K562 (cell line): ENCODE data around the gene GREB1.

Experiments
- CC2D1A ChIP-seq: fragments of 450-650 bp; IDR thresholded peaks from 2 replicates; pipeline ENCODE4 v1.6.1; 2017; ENCODE audit warnings: mild to moderate bottlenecking
- CEBPB ChIP-seq: fragments of 450-650 bp; IDR thresholded peaks from 2 replicates; pipeline ENCODE4 v1.6.1; 2016; ENCODE audit warnings: missing genetic modification characterization, missing compliant biosample characterization
- HDAC2 ChIP-seq: fragments of 450-650 bp; IDR thresholded peaks from 2 replicates; pipeline ENCODE4 v1.6.1; 2016; ENCODE audit warnings: mild to moderate bottlenecking
- POLR2A ChIP-seq: fragments of 450-650 bp; conservative IDR thresholded peaks from 2 replicates; pipeline ENCODE4 v1.6.1; 2016
- POLR2AphosphoS5 ChIP-seq: IDR thresholded peaks from 2 replicates; pipeline ENCODE4 v1.6.1; 2011; ENCODE audit warnings: mild to moderate bottlenecking, low read depth, low read length, moderate library complexity; ENCODE audit not compliant: control insufficient read depth, insufficient read depth
- RAD51 ChIP-seq: fragments of 450-650 bp; IDR thresholded peaks from 2 replicates; pipeline ENCODE4 v1.7.1; 2016; ENCODE audit warnings: low read depth, mild to moderate bottlenecking, borderline replicate concordance
- RBM15 ChIP-seq: fragments of 200-400 bp; formaldehyde crosslinking; IDR thresholded peaks from 2 replicates; pipeline ENCODE4 v1.6.1; 2018; ENCODE audit warnings: mild to moderate bottlenecking, low read length, moderate library complexity; ENCODE audit not compliant: insufficient read depth
- RCOR1 ChIP-seq, 2 experiments: IDR thresholded peaks; 2 replicates each; pipeline ENCODE4 v1.6.1; 2012; ENCODE audit warnings: low read depth in 2 of 2, low read length in 2 of 2, borderline replicate concordance in 1 of 2, improper control_type of control experiment in 1 of 2
- XRCC5 ChIP-seq: fragments of 200-400 bp; formaldehyde crosslinking; IDR thresholded peaks from 2 replicates; pipeline ENCODE4 v1.6.1; 2017; ENCODE audit warnings: low read depth, mild to moderate bottlenecking, low read length
- ZNF175 ChIP-seq: fragments of 200-800 bp; sonication (Bioruptor generic); IDR thresholded peaks from 2 replicates; pipeline ENCODE4 v1.6.1; 2016; ENCODE audit warnings: low read depth, mild to moderate bottlenecking, missing genetic modification characterization, missing compliant biosample characterization
- ZNF324 ChIP-seq: fragments of 250-450 bp; sonication (Bioruptor Pico); IDR thresholded peaks from 2 replicates; pipeline ENCODE4 v1.4.0; 2020; ENCODE audit warnings: mild to moderate bottlenecking
- TF ChIP-seq, protein P1 (sequence below), 2 experiments: fragments of 450-650 bp; formaldehyde crosslinking in 1 of 2; IDR thresholded peaks; 2 replicates each; pipeline versions ENCODE4 v1.4.0 to v1.6.1; 2014 to 2020; ENCODE audit warnings: mild to moderate bottlenecking in 2 of 2, borderline replicate concordance in 1 of 2, low read depth in 1 of 2
- TF ChIP-seq, protein P2 (sequence below), 3 experiments: IDR thresholded peaks in 2 of 3; conservative IDR thresholded peaks in 1 of 3; 2 replicates each; pipeline ENCODE4 v1.5.1; 2011 to 2012; ENCODE audit warnings: low read length in 3 of 3, mild to moderate bottlenecking in 3 of 3, control low read depth in 2 of 3, improper control_type of control experiment in 1 of 3, inconsistent platforms in 1 of 3, low read depth in 1 of 3, mixed read lengths in 1 of 3, moderate library complexity in 1 of 3; ENCODE audit not compliant: insufficient read depth in 2 of 3

DNA sequence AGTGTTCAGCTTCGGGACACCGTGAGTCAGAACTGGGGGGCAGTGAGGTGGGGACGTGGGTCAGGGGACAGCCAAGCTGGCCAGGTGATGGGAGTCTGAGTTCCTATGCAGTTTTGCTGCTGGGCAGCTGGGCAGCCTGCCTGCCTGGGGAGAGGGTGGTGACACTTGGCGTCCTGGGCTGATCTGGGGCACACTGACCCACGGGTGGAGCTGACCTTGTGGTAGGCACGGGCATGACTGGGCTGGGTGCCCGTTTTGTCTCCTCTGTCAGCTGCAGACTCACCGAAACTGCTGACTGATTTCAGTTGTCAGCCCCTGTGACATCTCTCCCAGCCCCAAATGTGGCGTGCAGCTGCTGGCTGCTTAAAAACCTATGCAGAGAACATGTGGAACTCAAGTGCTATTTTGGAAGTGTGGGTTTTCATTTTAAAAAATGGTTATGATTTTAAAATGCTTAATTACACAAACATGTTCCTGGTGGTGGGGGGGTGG is 35.3 kb upstream of the GREB1 start:
- TF ChIP-seq RCOR1 (IDR thresholded peaks at IDR 0.05; ENCODE audit: borderline replicate concordance in 1 of 2, low read depth in 2 of 2, low read length in 2 of 2) (no peak), RAD51 (no peak), CC2D1A (no peak), ZNF175 (CRISPR knock-in tag) (no peak), XRCC5 (no peak), POLR2A (no peak), CEBPB (no peak), POLR2AphosphoS5 (no peak), HDAC2 (no peak), RBM15 (no peak), ZNF324 (CRISPR knock-in tag) (no peak)
- TF ChIP-seq, protein P1, sequence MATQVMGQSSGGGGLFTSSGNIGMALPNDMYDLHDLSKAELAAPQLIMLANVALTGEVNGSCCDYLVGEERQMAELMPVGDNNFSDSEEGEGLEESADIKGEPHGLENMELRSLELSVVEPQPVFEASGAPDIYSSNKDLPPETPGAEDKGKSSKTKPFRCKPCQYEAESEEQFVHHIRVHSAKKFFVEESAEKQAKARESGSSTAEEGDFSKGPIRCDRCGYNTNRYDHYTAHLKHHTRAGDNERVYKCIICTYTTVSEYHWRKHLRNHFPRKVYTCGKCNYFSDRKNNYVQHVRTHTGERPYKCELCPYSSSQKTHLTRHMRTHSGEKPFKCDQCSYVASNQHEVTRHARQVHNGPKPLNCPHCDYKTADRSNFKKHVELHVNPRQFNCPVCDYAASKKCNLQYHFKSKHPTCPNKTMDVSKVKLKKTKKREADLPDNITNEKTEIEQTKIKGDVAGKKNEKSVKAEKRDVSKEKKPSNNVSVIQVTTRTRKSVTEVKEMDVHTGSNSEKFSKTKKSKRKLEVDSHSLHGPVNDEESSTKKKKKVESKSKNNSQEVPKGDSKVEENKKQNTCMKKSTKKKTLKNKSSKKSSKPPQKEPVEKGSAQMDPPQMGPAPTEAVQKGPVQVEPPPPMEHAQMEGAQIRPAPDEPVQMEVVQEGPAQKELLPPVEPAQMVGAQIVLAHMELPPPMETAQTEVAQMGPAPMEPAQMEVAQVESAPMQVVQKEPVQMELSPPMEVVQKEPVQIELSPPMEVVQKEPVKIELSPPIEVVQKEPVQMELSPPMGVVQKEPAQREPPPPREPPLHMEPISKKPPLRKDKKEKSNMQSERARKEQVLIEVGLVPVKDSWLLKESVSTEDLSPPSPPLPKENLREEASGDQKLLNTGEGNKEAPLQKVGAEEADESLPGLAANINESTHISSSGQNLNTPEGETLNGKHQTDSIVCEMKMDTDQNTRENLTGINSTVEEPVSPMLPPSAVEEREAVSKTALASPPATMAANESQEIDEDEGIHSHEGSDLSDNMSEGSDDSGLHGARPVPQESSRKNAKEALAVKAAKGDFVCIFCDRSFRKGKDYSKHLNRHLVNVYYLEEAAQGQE (IDR thresholded peaks at IDR 0.05; ENCODE audit: borderline replicate concordance) = no peak
- TF ChIP-seq, protein P1 (CRISPR knock-in tag; IDR thresholded peaks at IDR 0.05; ENCODE audit: low read depth) = no peak
- TF ChIP-seq, protein P2, sequence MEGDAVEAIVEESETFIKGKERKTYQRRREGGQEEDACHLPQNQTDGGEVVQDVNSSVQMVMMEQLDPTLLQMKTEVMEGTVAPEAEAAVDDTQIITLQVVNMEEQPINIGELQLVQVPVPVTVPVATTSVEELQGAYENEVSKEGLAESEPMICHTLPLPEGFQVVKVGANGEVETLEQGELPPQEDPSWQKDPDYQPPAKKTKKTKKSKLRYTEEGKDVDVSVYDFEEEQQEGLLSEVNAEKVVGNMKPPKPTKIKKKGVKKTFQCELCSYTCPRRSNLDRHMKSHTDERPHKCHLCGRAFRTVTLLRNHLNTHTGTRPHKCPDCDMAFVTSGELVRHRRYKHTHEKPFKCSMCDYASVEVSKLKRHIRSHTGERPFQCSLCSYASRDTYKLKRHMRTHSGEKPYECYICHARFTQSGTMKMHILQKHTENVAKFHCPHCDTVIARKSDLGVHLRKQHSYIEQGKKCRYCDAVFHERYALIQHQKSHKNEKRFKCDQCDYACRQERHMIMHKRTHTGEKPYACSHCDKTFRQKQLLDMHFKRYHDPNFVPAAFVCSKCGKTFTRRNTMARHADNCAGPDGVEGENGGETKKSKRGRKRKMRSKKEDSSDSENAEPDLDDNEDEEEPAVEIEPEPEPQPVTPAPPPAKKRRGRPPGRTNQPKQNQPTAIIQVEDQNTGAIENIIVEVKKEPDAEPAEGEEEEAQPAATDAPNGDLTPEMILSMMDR (IDR thresholded peaks at IDR 0.05 in 2 of 3, conservative IDR thresholded peaks at IDR 0.05 in 1 of 3; ENCODE audit: insufficient read depth in 2 of 3, low read depth in 1 of 3, low read length in 3 of 3) = no peak
